Stomach (tissue), 9 donors: ENCODE data around the gene RNASE9. TPM values are rescaled to one million over a fixed set of nuclear protein-coding genes. Genes with fewer than 3 reads are reported as not detected.
"Not testable (repeated sequence)": the region's sequence is repeated elsewhere in the genome, so short reads cannot be mapped to it uniquely, and the experiment has no call there.

Experiments
- DNase-seq, 2 donors: peaks; one replicate each; pipeline versions ENCODE4 v3.0.0 to v3.0.0-alpha.2; 2013 to 2019
- H3K27ac ChIP-seq, 5 donors: fragments of 200-600 bp in 4 of 5; sonication (generic) in 4 of 5; one replicate each; pipeline ENCODE4 v1.5.1; 2013 to 2019; ENCODE audit warnings: mild to moderate bottlenecking in 1 of 5, moderate library complexity in 1 of 5
- H3K27me3 ChIP-seq, 3 donors: fragments of 200-600 bp; sonication (generic); one replicate each; pipeline ENCODE4 v1.5.1; 2017 to 2019; ENCODE audit warnings: mixed run types in 1 of 3
- H3K36me3 ChIP-seq, 4 donors: fragments of 200-600 bp; sonication (generic); 1 replicate in 3 of 4; 2 replicates in 1 of 4; pipeline ENCODE4 v1.5.1; 2016 to 2019
- H3K4me1 ChIP-seq, 4 donors: fragments of 200-600 bp; sonication (generic); one replicate each; pipeline ENCODE4 v1.5.1; 2016 to 2019
- H3K4me3 ChIP-seq, 4 donors: fragments of 200-600 bp; sonication (generic) in 3 of 4; one replicate each; pipeline ENCODE4 v1.5.1; 2016 to 2019; ENCODE audit warnings: mild to moderate bottlenecking in 1 of 4
- H3K9me3 ChIP-seq, 4 donors: fragments of 200-600 bp; sonication (generic); one replicate each; pipeline ENCODE4 v1.5.1; 2016 to 2019
- EP300 ChIP-seq: sonication (generic); formaldehyde crosslinking; IDR thresholded peaks from one replicate; pipeline ENCODE4 v1.6.1; 2017; ENCODE audit warnings: antibody characterized with exemption
- POLR2A ChIP-seq, 4 donors: fragments of 450-650 bp; IDR thresholded peaks; one replicate each; pipeline ENCODE4 v1.6.1; 2016; ENCODE audit warnings: antibody characterized with exemption in 4 of 4, control low read depth in 2 of 4, mild to moderate bottlenecking in 1 of 4, moderate library complexity in 1 of 4
- POLR2AphosphoS5 ChIP-seq, 3 donors: sonication (generic); formaldehyde crosslinking; IDR thresholded peaks; one replicate each; pipeline ENCODE4 v1.6.1; 2016; ENCODE audit warnings: antibody characterized with exemption in 3 of 3
- WGBS, 5 donors: extraction: QIAGEN DNeasy Blood & Tissue Kit in 3 of 5; methylation state at CpG; one replicate each; pipeline versions ENCODE4 v1.1.5 to v1.1.7; 2013 to 2018; 5-methylcytosine and 5-hydroxymethylcytosine counted together
- intact Hi-C: fragments of 100-400 bp; cut with DNase I; formaldehyde crosslinking; loops from one replicate; pipeline ENCODE4 v1.15.1; 2023; ENCODE audit warnings: low total_unique reads
- polyA plus RNA-seq, 3 donors: library from polyadenylated mRNA; stranded (reverse); fragments of 200-250 nt; gene quantifications; one replicate each; pipeline ENCODE4 v1.2.3, GENCODE V29; 2013
- total RNA-seq, 5 donors: library from RNA; depleted of rRNA; stranded (reverse); fragments of >200 nt; gene quantifications; one replicate each; pipeline versions ENCODE4 v1.1.0 to v1.2.3, GENCODE V29; 2014 to 2016
- TF ChIP-seq, protein P1 (sequence below), 7 experiments: fragments of 450-650 bp in 4 of 7; fragments of 200-600 bp in 3 of 7; sonication (generic) in 3 of 7; IDR thresholded peaks; one replicate each; pipeline ENCODE4 v1.5.1; 2016 to 2019; ENCODE audit warnings: antibody characterized with exemption in 7 of 7, control low read depth in 2 of 7, mild to moderate bottlenecking in 1 of 7
- donor health status: healthy with polysubstance abuse.
- donor health status: Bipolar disorder and iron deficiency.
- donor health status: healthy.

Gene RNASE9
- total and polyA plus RNA-seq, 8 donors, result not detected

DNA sequence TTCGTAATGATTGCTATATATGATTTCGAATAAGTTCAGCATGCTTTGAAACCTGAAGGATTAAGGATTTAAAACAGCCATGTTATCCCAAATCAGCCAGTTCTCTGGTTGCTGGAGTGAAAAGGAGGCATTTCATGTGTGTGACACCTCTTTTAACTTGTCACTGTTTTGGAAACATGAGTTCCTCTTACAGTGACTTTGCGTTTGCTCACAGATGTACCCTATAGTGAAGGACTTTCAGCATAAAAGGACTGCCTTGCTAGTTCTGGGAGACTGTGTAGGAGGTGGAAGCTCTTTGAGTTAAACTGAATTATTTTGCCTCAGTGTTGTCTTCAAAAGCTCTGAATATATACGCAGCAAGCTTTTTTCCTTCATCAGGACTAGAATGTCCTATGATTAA is 19.4 kb upstream of the RNASE9 start:
- no peak overlapping the region for H3K27ac ChIP-seq
- no peaks in the 10 kb centered on the region for H3K36me3 ChIP-seq
- no peak for DNase-seq
- no peaks in the 10 kb centered on the region for H3K27me3 ChIP-seq
- TF ChIP-seq EP300 (no peak), POLR2A (IDR thresholded peaks at IDR 0.05) (no peak), POLR2AphosphoS5 (IDR thresholded peaks at IDR 0.05) (no peak)
- TF ChIP-seq, protein P1, sequence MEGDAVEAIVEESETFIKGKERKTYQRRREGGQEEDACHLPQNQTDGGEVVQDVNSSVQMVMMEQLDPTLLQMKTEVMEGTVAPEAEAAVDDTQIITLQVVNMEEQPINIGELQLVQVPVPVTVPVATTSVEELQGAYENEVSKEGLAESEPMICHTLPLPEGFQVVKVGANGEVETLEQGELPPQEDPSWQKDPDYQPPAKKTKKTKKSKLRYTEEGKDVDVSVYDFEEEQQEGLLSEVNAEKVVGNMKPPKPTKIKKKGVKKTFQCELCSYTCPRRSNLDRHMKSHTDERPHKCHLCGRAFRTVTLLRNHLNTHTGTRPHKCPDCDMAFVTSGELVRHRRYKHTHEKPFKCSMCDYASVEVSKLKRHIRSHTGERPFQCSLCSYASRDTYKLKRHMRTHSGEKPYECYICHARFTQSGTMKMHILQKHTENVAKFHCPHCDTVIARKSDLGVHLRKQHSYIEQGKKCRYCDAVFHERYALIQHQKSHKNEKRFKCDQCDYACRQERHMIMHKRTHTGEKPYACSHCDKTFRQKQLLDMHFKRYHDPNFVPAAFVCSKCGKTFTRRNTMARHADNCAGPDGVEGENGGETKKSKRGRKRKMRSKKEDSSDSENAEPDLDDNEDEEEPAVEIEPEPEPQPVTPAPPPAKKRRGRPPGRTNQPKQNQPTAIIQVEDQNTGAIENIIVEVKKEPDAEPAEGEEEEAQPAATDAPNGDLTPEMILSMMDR (IDR thresholded peaks at IDR 0.05), result no peak
- no peaks in the 10 kb centered on the region for H3K4me1 ChIP-seq
- intact Hi-C loops, result no loop called here
- H3K9me3 ChIP-seq, result no peaks in the 10 kb centered on the region
- WGBS, 5 donors, result 54 to 79% (median 72%) methylated on average over 4 of the region's 4 CpGs
- no peak overlapping the region for H3K4me3 ChIP-seq

DNA sequence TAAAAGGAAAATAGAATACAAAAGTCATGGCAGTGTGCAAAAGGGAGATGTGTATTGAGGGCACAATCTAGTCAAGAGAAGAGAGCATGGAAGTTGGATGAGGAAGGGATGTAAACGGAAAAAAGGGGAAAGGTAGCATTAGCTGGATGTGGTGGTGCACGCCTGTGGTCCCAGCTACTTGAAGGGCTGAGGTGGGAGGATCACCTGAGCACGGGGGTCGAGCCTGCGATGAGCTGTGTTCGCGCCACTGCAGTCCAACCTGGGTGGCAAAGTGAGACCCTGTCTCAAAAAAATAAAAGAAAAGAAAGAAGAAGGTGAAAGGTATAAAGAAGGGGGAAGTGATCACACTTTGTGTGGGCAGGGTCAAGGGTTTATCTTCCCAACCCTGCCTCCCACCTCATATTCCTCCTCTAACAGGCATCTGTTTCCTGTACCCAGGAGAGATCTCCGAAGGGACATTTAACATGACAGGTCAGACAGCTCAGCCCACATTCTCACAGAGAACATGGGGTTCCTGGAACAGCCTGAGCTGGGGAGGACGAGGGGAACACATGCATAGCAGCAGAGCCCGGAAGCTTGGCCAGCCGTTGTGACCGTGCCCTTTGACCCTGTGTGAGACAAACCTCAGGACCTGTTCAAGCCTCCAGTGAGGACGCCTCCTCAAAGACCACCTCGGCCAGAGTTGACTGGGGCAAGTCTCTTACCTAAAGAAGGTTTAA is 18.1 kb upstream of the RNASE9 start:
- 74 to 78% (median 76%) methylated on average over 14 of the region's 14 CpGs for WGBS, 5 donors
- TF ChIP-seq POLR2AphosphoS5 (IDR thresholded peaks at IDR 0.05) (no peak), EP300 (no peak)
- H3K4me3 ChIP-seq, result no peak overlapping the region
- H3K27ac ChIP-seq, result no peak overlapping the region
- H3K36me3 ChIP-seq, result no peaks in the 10 kb centered on the region
- intact Hi-C loops, result no loop called here
- H3K27me3 ChIP-seq, result no peaks in the 10 kb centered on the region
- no peak for DNase-seq
- H3K9me3 ChIP-seq, result no peaks in the 10 kb centered on the region
- H3K4me1 ChIP-seq, result no peaks in the 10 kb centered on the region

DNA sequence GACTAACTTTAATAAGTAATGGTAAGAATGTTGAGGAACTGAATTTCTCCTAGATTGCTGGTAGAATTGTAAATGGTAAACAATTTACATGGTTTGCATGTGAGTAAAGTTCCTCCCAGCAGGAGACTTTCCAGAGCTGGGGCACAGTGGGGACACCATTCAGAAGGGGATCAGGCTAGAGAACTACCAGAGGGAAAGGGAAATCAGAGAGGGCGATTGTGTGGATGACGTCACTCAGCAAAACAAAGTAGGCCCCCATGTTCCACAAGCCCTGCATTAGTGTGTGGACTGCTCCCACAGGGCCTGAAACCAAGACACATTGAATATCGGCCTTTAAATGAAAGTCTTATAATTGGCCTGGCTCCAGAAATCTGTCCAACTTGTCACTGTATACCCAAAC is 17.5 kb upstream of the RNASE9 start:
- no peaks in the 10 kb centered on the region for H3K36me3 ChIP-seq
- no peak overlapping the region for H3K27ac ChIP-seq
- no peaks in the 10 kb centered on the region for H3K4me1 ChIP-seq
- TF ChIP-seq POLR2AphosphoS5 (IDR thresholded peaks at IDR 0.05), result no peak
- TF ChIP-seq, protein P1 (IDR thresholded peaks at IDR 0.05), result no peak
- TF ChIP-seq POLR2A (IDR thresholded peaks at IDR 0.05), result no peak
- TF ChIP-seq EP300, result no peak
- 59 to 83% (median 66%) methylated on average over 3 of the region's 3 CpGs for WGBS, 5 donors
- intact Hi-C loops, result no loop called here
- no peaks in the 10 kb centered on the region for H3K27me3 ChIP-seq
- H3K9me3 ChIP-seq, result no peaks in the 10 kb centered on the region
- no peak for DNase-seq
- H3K4me3 ChIP-seq, result no peak overlapping the region

DNA sequence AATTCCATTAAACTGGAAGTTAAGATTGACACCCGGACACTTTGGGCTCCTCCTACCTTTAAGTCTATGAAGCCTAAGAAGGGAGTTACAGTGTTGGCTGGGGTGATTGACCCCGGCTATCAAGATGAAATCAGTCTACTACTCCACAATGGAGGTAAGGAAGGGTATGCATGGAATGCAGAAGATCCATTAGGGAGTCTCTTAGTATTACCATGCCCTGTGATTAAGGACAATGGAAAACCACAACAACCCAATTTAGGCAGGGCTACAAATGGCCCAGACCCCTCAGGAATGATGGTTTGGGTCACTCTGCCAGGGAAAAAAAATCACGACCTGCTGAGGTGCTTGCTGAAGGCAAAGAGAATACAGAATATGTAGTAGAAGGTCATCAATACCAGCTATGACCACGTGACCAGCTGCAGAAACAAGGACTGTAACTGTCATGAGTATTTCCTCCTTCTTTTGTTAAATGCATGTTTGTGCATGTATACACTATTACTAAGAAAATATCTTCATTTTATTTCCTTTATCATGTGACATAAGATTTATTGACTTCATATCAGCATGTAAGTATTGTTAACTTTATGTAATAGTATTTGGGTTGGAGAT is 11.6 kb upstream of the RNASE9 start:
- H3K4me1 ChIP-seq, intact Hi-C loops, H3K36me3 ChIP-seq, H3K27ac ChIP-seq, DNase-seq, H3K27me3 ChIP-seq, H3K4me3 ChIP-seq: not testable (repeated sequence)
- H3K9me3 ChIP-seq, result peaks cover 0 to 22% (median 21%) of the 10 kb centered on the region in 4 donors
- WGBS, 5 donors, result 62 to 79% (median 71%) methylated on average over 4 of the region's 4 CpGs

DNA sequence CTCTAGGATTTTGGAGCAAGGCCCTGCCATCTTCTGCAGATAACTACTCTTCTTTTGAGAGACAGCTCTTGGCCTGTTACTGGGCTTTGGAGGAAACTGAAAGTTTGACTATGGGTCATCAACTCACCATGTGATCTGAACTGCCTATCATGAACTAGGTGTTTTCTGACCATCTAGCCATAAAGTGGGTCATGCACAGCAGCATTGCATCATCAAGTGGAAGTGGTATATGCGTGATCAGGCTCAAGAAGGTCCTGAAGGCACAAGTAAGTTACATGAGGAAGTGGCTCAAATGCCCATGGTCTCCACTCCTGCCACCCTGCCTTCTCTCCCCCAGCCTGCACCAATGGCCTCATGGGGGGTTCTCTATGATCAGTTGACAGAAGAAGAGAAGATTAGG is 9.9 kb upstream of the RNASE9 start:
- H3K36me3 ChIP-seq, H3K27ac ChIP-seq, H3K4me3 ChIP-seq, intact Hi-C loops, H3K27me3 ChIP-seq, H3K4me1 ChIP-seq, DNase-seq: not testable (repeated sequence)
- 40 to 94% (median 91%) methylated on average over 1 of the region's 1 CpG for WGBS, 5 donors
- peaks cover 0 to 22% (median 21%) of the 10 kb centered on the region in 4 donors for H3K9me3 ChIP-seq

DNA sequence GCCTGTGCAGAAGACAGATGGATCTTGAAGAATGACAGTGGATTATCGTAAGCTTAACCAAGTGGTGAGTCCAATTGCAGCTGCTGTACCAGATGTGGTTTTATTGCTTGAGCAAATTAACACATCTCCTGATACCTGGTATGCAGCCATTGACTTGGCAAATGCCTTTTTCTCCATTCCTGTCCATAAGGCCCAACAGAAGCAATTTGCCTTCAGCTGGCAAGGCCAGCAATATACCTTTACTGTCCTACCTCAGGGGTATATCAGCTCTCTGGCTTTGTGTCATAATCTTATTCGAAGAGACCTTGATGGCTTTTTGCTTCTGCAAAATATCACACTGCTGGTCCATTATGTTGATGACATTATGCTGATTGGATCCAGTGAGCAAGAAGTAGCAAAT is 9.0 kb upstream of the RNASE9 start:
- DNase-seq, result not testable (repeated sequence)

More for the DNA sequence above, 9.0 kb upstream of the RNASE9 start:
- H3K4me1 ChIP-seq, H3K27me3 ChIP-seq, intact Hi-C loops, H3K36me3 ChIP-seq, H3K4me3 ChIP-seq, H3K27ac ChIP-seq: not testable (repeated sequence)
- peaks cover 0 to 22% (median 21%) of the 10 kb centered on the region in 4 donors for H3K9me3 ChIP-seq
- WGBS, 5 donors, result 86 to 99% (median 92%) methylated on average over 2 of the region's 2 CpGs
